H1 (cell line): ENCODE measurements around the gene MSMP. TPM values are rescaled to one million over a fixed set of nuclear protein-coding genes. Genes with fewer than 3 reads are reported as not detected.

Source experiments
- CTCF ChIA-PET: fragments of 300-600 bp; sonication (Branson Sonifier 250); formaldehyde crosslinking; loops from one replicate; lab custom pipeline; 2021; ENCODE audit not compliant: partially characterized antibody; lab: Charles Lee
- POLR2A ChIA-PET: fragments of 300-600 bp; sonication (Branson Sonifier 250); formaldehyde crosslinking; loops from one replicate; lab custom pipeline; 2021; ENCODE audit warnings: inconsistent platforms; ENCODE audit not compliant: partially characterized antibody; lab: Charles Lee
- DNase-seq, 2 experiments: peaks; one replicate each; pipeline versions ENCODE4 v3.0.0 to v3.0.0-alpha.2; 2010 to 2022; ENCODE audit warnings: low spot score in 2 of 2, low read depth in 1 of 2, mixed read lengths in 1 of 2
- FAIRE-seq: peaks from 2 replicates; lab custom pipeline; 2011; peaks lifted over from hg19 to GRCh38; lab: Jason Lieb, UNC
- H2AFZ ChIP-seq: 2 replicates; pipeline ENCODE4 v1.8.1; 2012; ENCODE audit warnings: low read length, inconsistent platforms
- H2AK5ac ChIP-seq: 2 replicates; pipeline ENCODE4 v1.6.1; 2013; ENCODE audit warnings: low read depth, low read length
- H2BK120ac ChIP-seq: replicated peaks from 2 replicates; pipeline ENCODE3; 2013; ENCODE audit warnings: low read depth, low read length, inconsistent platforms
- H2BK12ac ChIP-seq: 2 replicates; pipeline ENCODE4 v1.6.1; 2013; ENCODE audit warnings: low read depth, low read length
- H2BK15ac ChIP-seq: 2 replicates; pipeline ENCODE4 v1.6.1; 2013; ENCODE audit warnings: low read length
- H2BK20ac ChIP-seq: 2 replicates; pipeline ENCODE4 v1.6.1; 2013; ENCODE audit warnings: low read length
- H2BK5ac ChIP-seq: 2 replicates; pipeline ENCODE4 v1.6.1; 2013; ENCODE audit warnings: low read depth, low read length
- H3K14ac ChIP-seq: 2 replicates; pipeline ENCODE4 v1.6.1; 2013; ENCODE audit warnings: inconsistent platforms; ENCODE audit not compliant: insufficient read length
- H3K18ac ChIP-seq: 2 replicates; pipeline ENCODE4 v1.6.1; 2013; ENCODE audit warnings: low read length; ENCODE audit errors: extremely low read depth
- H3K23ac ChIP-seq: 2 replicates; pipeline ENCODE4 v1.6.1; 2013; ENCODE audit warnings: inconsistent platforms; ENCODE audit not compliant: insufficient read length
- H3K23me2 ChIP-seq: 2 replicates; pipeline ENCODE4 v1.6.1; 2013; ENCODE audit warnings: low read depth, low read length
- H3K27ac ChIP-seq: 2 replicates; pipeline ENCODE4 v1.6.1; 2011; ENCODE audit warnings: low read depth, low read length, inconsistent platforms
- H3K27me3 ChIP-seq, 4 experiments: replicated peaks in 1 of 4; 1 replicate in 1 of 4; 2 replicates in 3 of 4; pipeline versions ENCODE4 v1.6.1 to v1.8.1; 2011 to 2013; ENCODE audit warnings: low read length in 3 of 4, mild to moderate bottlenecking in 3 of 4, inconsistent platforms in 2 of 4, mixed read lengths in 2 of 4, moderate library complexity in 1 of 4; ENCODE audit not compliant: control insufficient read depth in 3 of 4, insufficient read depth in 3 of 4; ENCODE audit errors: extremely low read depth in 1 of 4
- H3K36me3 ChIP-seq, 4 experiments: 2 replicates each; pipeline versions ENCODE4 v1.6.1 to v1.8.1; 2011 to 2013; ENCODE audit warnings: mild to moderate bottlenecking in 4 of 4, low read length in 3 of 4, moderate library complexity in 2 of 4, control low read depth in 1 of 4, inconsistent platforms in 1 of 4; ENCODE audit not compliant: insufficient read depth in 4 of 4, control insufficient read depth in 2 of 4
- H3K4ac ChIP-seq: replicated peaks from 2 replicates; pipeline ENCODE3; 2013; ENCODE audit warnings: low read length, low read depth, mixed read lengths, inconsistent platforms; ENCODE audit not compliant: insufficient read length
- H3K4me1 ChIP-seq, 4 experiments: replicated peaks in 1 of 4; 1 replicate in 1 of 4; 2 replicates in 3 of 4; pipeline versions ENCODE4 v1.6.1 to v1.8.1; 2011 to 2013; ENCODE audit warnings: low read length in 3 of 4, inconsistent platforms in 2 of 4, mixed read lengths in 1 of 4; ENCODE audit not compliant: insufficient read depth in 4 of 4, control insufficient read depth in 3 of 4
- H3K4me2 ChIP-seq, 2 experiments: 2 replicates each; pipeline versions ENCODE4 v1.6.1 to v1.8.1; 2011 to 2013; ENCODE audit warnings: low read depth in 2 of 2, low read length in 2 of 2, control low read depth in 1 of 2, inconsistent platforms in 1 of 2, mild to moderate bottlenecking in 1 of 2; ENCODE audit not compliant: insufficient read depth in 1 of 2
- H3K4me3 ChIP-seq, 4 experiments: fragments of 200-600, 300-600 bp in 1 of 4; sonication (generic), shearing (Covaris generic), sonication (Bioruptor Twin) in 1 of 4; 2 replicates each; pipeline versions ENCODE4 v1.5.1 to v1.8.1; 2011 to 2016; ENCODE audit warnings: low read length in 4 of 4, low read depth in 3 of 4, control low read depth in 2 of 4, inconsistent platforms in 2 of 4, mild to moderate bottlenecking in 2 of 4, mixed read lengths in 1 of 4, moderate library complexity in 1 of 4; ENCODE audit not compliant: insufficient read depth in 2 of 4; ENCODE audit errors: extremely low read depth in 1 of 4
- H3K56ac ChIP-seq: replicated peaks from 2 replicates; pipeline ENCODE3; 2013; ENCODE audit warnings: low read depth, mild to moderate bottlenecking, mixed read lengths, low read length, inconsistent platforms; ENCODE audit not compliant: insufficient read length
- H3K79me1 ChIP-seq: 2 replicates; pipeline ENCODE4 v1.6.1; 2013; ENCODE audit warnings: low read depth, low read length, control low read depth
- H3K79me2 ChIP-seq, 2 experiments: 2 replicates each; pipeline versions ENCODE4 v1.6.1 to v1.8.1; 2012 to 2013; ENCODE audit warnings: low read length in 2 of 2, mild to moderate bottlenecking in 2 of 2, inconsistent platforms in 1 of 2; ENCODE audit not compliant: insufficient read depth in 2 of 2, control insufficient read depth in 1 of 2
- H3K9ac ChIP-seq, 4 experiments: replicated peaks in 1 of 4; 1 replicate in 1 of 4; 2 replicates in 3 of 4; pipeline versions ENCODE4 v1.6.1 to v1.8.1; 2011 to 2013; ENCODE audit warnings: low read depth in 3 of 4, low read length in 3 of 4, control low read depth in 2 of 4, mild to moderate bottlenecking in 2 of 4, moderate library complexity in 2 of 4, inconsistent platforms in 1 of 4; ENCODE audit errors: extremely low read depth in 1 of 4
- H3K9me3 ChIP-seq, 2 experiments: 2 replicates each; pipeline versions ENCODE4 v1.6.1 to v1.8.1; 2012 to 2013; ENCODE audit warnings: mild to moderate bottlenecking in 2 of 2, moderate library complexity in 2 of 2, control low read depth in 1 of 2, inconsistent platforms in 1 of 2, low read depth in 1 of 2, low read length in 1 of 2, mixed read lengths in 1 of 2; ENCODE audit not compliant: insufficient read depth in 2 of 2
- H4K20me1 ChIP-seq, 2 experiments: replicated peaks in 1 of 2; 2 replicates each; pipeline versions ENCODE3 to v1.8.1; 2011 to 2013; ENCODE audit warnings: inconsistent platforms in 2 of 2, low read length in 2 of 2, mild to moderate bottlenecking in 1 of 2; ENCODE audit not compliant: insufficient read depth in 2 of 2, control insufficient read depth in 1 of 2
- H4K5ac ChIP-seq: 2 replicates; pipeline ENCODE4 v1.6.1; 2013; ENCODE audit warnings: low read length, low read depth, mixed read lengths, inconsistent platforms; ENCODE audit not compliant: insufficient read length
- H4K8ac ChIP-seq: 2 replicates; pipeline ENCODE4 v1.8.0; 2013; ENCODE audit warnings: mild to moderate bottlenecking, moderate library complexity, low read length, inconsistent platforms; ENCODE audit not compliant: insufficient read depth; ENCODE audit errors: extremely low read depth
- H4K91ac ChIP-seq: replicated peaks from 2 replicates; pipeline ENCODE3; 2013; ENCODE audit warnings: low read length, mixed read lengths, inconsistent platforms; ENCODE audit not compliant: insufficient read length
- BACH1 ChIP-seq: IDR thresholded peaks from 2 replicates; pipeline ENCODE4 v1.6.1; 2012; ENCODE audit warnings: low read length, improper control_type of control experiment
- CEBPB ChIP-seq: IDR thresholded peaks from 2 replicates; pipeline ENCODE4 v1.6.1; 2012; ENCODE audit warnings: low read depth, low read length
- FOSL1 ChIP-seq: IDR thresholded peaks from 2 replicates; pipeline ENCODE4 v1.6.1; 2011; ENCODE audit warnings: mild to moderate bottlenecking, low read depth, low read length, moderate library complexity; ENCODE audit not compliant: insufficient read depth
- POLR2A ChIP-seq, 2 experiments: IDR thresholded peaks; 1 replicate in 1 of 2; 2 replicates in 1 of 2; pipeline ENCODE4 v1.6.1; 2011; ENCODE audit warnings: low read depth in 2 of 2, low read length in 2 of 2, mild to moderate bottlenecking in 2 of 2; ENCODE audit errors: control extremely low read depth in 1 of 2
- POLR2AphosphoS5 ChIP-seq: IDR thresholded peaks from 2 replicates; pipeline ENCODE4 v1.6.1; 2011; ENCODE audit warnings: low read depth, low read length
- POU5F1 ChIP-seq: IDR thresholded peaks from 2 replicates; pipeline ENCODE4 v1.6.1; 2011; ENCODE audit warnings: low read depth, mild to moderate bottlenecking, low read length, moderate library complexity
- RNF2 ChIP-seq: fragments of 200-900, 300-1000 bp; sonication (generic); IDR thresholded peaks from 2 replicates; pipeline ENCODE4 v1.7.1; 2016; ENCODE audit warnings: borderline replicate concordance, low read depth, mild to moderate bottlenecking, antibody characterized with exemption, low read length; ENCODE audit not compliant: poor library complexity, severe bottlenecking; ENCODE audit errors: missing control alignments
- RXRA ChIP-seq: IDR thresholded peaks from 2 replicates; pipeline ENCODE4 v1.6.1; 2011; ENCODE audit warnings: low read depth, mild to moderate bottlenecking, low read length, moderate library complexity; ENCODE audit not compliant: insufficient read depth
- SAP30 ChIP-seq: fragments of 300-600 bp; sonication (generic); IDR thresholded peaks from 2 replicates; pipeline ENCODE4 v1.7.1; 2012; ENCODE audit warnings: low read length, moderate library complexity, mild to moderate bottlenecking, inconsistent platforms; ENCODE audit not compliant: insufficient read depth, insufficient replicate concordance
- SUZ12 ChIP-seq: fragments of 200-600 bp; sonication (generic); IDR thresholded peaks from 2 replicates; pipeline ENCODE4 v1.6.1; 2012; ENCODE audit warnings: mild to moderate bottlenecking, inconsistent platforms, low read length, moderate library complexity, mixed read lengths
- TCF12 ChIP-seq: IDR thresholded peaks from 2 replicates; pipeline ENCODE4 v1.6.1; 2011; ENCODE audit warnings: low read depth, mild to moderate bottlenecking, low read length
- WGBS, 2 experiments: shearing (Covaris generic) in 1 of 2; methylation state at CpG; one replicate each; pipeline versions ENCODE4 v1.1.6 to v1.1.7; 2013 to 2015; ENCODE audit warnings: low lambda C conversion rate in 2 of 2, mixed read lengths in 2 of 2, inconsistent platforms in 1 of 2, low coverage in 1 of 2, missing lambda C conversion rate in 1 of 2; ENCODE audit not compliant: insufficient replicate concordance in 2 of 2, insufficient coverage in 1 of 2, insufficient read length in 1 of 2; ENCODE audit errors: extremely low coverage in 1 of 2, missing lambda C conversion rate in 1 of 2; 5-methylcytosine and 5-hydroxymethylcytosine counted together
- polyA plus RNA-seq, 7 experiments: library from polyadenylated mRNA; depleted of rRNA in 3 of 7; stranded (reverse) in 5 of 7; unstranded in 2 of 7; fragments of >200 nt in 5 of 7; fragments of 200-250 nt in 2 of 7; gene quantifications; 1 replicate in 5 of 7; 2 replicates in 1 of 7; 4 replicates in 1 of 7; pipeline versions ENCODE4 v1.2.1 to v1.2.3, GENCODE V29; 2011 to 2013; ENCODE audit warnings: missing spikeins in 2 of 7, mixed read lengths in 2 of 7
- total RNA-seq: library from RNA; stranded (reverse); fragmentation: NEBNext Ultra II Directional; extraction: Animal tissue kit (Norgen Biotek cat#: 25700); gene quantifications from 2 replicates; pipeline ENCODE4 v1.2.1, GENCODE V29; 2021
- TF ChIP-seq, protein P1 (sequence below): IDR thresholded peaks from 2 replicates; pipeline ENCODE4 v1.6.1; 2012; ENCODE audit warnings: low read length, inconsistent platforms

The MSMP gene
- total and polyA plus RNA-seq, 2 of the 8 experiments (the other 6 are each of a cell fraction or from before 2014, with no cell fraction given): 0.53 TPM; not detected in 1

- Histone ChIP-seq H3K4me1 (peaks cover 5 to 13% (median 7%) of the 10 kb centered on the region in 4 experiments; a peak in 6 of 7 replicates), H2BK15ac (no peak overlapping the region), H2BK5ac (no peak overlapping the region), H3K27me3 (peaks cover 0 to 10% (median 0%) of the 10 kb centered on the region in 4 experiments; a peak in 4 of 7 replicates), H3K79me2 (no peaks in the 10 kb centered on the region), H2BK20ac (no peak overlapping the region), H3K36me3 (no peaks in the 10 kb centered on the region), H3K27ac (no peak overlapping the region), H2BK12ac (no peak overlapping the region), H4K20me1 (no peaks in the 10 kb centered on the region), H2AFZ (no peak overlapping the region), H3K14ac (no peak overlapping the region), H3K9me3 (no peaks in the 10 kb centered on the region), H3K23ac (no peak overlapping the region), H3K56ac (no peak overlapping the region), H3K9ac (no peak overlapping the region), H3K79me1 (no peaks in the 10 kb centered on the region), H3K23me2 (peaks cover 5% of the 10 kb centered on the region; the same call in 1 of the 2 replicates), H2BK120ac (no peak overlapping the region), H4K91ac (no peak overlapping the region), H2AK5ac (no peak overlapping the region), H3K4me2 (no peak overlapping the region; a peak in 1 of 4 replicates), H4K5ac (no peak overlapping the region), H4K8ac (no peak overlapping the region), H3K18ac (no peak overlapping the region), H3K4ac (no peak overlapping the region), H3K4me3 (no peak overlapping the region)
- DNase-seq (no peak), FAIRE-seq (no peak)
- CTCF ChIA-PET: interaction anchor here (0.6 to 2.6 kb wide), 10 partner anchors 15 to 137 kb away, joined by 3 to 26 read pairs (median 4); partner anchors contain the start of genes HINT2 and SPAG8
- POLR2A ChIA-PET: interaction anchor here (1.1 to 3.9 kb wide), 4 partner anchors 16 to 57 kb away, joined by 3 to 38 read pairs (median 5); partner anchors contain the start of genes HINT2 and SPAG8
- WGBS, 2 experiments: 83% methylated on average over 2 of the region's 2 CpGs; no CpG with 5 or more reads in 1 of the 2 experiments
- TF ChIP-seq FOSL1 (no peak), RNF2 (no peak), CEBPB (no peak), BACH1 (no peak), TCF12 (no peak), SUZ12 (no peak), POLR2A (IDR thresholded peaks at IDR 0.05; ENCODE audit: control extremely low read depth in 1 of 2, low read depth in 2 of 2, low read length in 2 of 2) (no peak), POLR2AphosphoS5 (no peak), SAP30 (no peak), RXRA (no peak), POU5F1 (no peak)
- TF ChIP-seq, protein P1, sequence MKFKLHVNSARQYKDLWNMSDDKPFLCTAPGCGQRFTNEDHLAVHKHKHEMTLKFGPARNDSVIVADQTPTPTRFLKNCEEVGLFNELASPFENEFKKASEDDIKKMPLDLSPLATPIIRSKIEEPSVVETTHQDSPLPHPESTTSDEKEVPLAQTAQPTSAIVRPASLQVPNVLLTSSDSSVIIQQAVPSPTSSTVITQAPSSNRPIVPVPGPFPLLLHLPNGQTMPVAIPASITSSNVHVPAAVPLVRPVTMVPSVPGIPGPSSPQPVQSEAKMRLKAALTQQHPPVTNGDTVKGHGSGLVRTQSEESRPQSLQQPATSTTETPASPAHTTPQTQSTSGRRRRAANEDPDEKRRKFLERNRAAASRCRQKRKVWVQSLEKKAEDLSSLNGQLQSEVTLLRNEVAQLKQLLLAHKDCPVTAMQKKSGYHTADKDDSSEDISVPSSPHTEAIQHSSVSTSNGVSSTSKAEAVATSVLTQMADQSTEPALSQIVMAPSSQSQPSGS: no peak
Measured at GRCh38 chr9:35793461-35793860, 39.4 kb upstream of the MSMP start.
